OCI-LY7 (cell line): Measurements from ENCODE around the gene FSTL1.

Source experiments
- EZH2phosphoT487 ChIP-seq: fragments of 200-600 bp; sonication (generic); IDR thresholded peaks from 2 replicates; pipeline ENCODE4 v1.6.1; 2018; ENCODE audit warnings: low read depth, borderline replicate concordance, mild to moderate bottlenecking, mixed run types, antibody characterized with exemption, low read length, moderate library complexity, mixed read lengths
- TF ChIP-seq, protein P1 (sequence below): fragments of 200-600 bp; sonication (generic); conservative IDR thresholded peaks from 2 replicates; pipeline ENCODE4 v1.5.1; 2014; ENCODE audit warnings: mild to moderate bottlenecking, antibody characterized with exemption, low read length, moderate library complexity, mixed read lengths

DNA sequence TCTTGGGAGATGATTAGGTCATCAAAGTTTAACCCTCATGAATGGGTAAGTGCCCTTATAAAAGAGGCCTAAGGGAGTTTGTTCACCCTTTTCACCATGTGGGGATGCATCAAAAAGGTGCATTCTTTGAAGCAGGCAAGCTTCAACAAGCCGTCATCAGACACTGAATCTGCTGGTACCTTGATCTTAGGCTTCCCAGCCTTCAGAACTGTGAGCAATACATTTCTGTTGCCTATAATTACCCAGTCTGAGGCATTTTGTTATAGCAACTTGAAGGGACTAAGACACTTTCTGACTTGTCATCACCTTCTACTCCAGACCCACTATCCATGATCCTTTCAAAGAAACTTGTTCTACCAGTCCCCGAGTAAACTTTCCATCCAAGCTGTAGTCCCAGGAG is 57.0 kb downstream of the FSTL1 start:
- TF ChIP-seq, protein P1, sequence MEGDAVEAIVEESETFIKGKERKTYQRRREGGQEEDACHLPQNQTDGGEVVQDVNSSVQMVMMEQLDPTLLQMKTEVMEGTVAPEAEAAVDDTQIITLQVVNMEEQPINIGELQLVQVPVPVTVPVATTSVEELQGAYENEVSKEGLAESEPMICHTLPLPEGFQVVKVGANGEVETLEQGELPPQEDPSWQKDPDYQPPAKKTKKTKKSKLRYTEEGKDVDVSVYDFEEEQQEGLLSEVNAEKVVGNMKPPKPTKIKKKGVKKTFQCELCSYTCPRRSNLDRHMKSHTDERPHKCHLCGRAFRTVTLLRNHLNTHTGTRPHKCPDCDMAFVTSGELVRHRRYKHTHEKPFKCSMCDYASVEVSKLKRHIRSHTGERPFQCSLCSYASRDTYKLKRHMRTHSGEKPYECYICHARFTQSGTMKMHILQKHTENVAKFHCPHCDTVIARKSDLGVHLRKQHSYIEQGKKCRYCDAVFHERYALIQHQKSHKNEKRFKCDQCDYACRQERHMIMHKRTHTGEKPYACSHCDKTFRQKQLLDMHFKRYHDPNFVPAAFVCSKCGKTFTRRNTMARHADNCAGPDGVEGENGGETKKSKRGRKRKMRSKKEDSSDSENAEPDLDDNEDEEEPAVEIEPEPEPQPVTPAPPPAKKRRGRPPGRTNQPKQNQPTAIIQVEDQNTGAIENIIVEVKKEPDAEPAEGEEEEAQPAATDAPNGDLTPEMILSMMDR: no peak
- no peak for TF ChIP-seq EZH2phosphoT487
